Body of pancreas (tissue), 4 donors: Measurements from ENCODE around the gene FAM72C.
"Not testable (repeated sequence)": the region's sequence is repeated elsewhere in the genome, so short reads cannot be mapped to it uniquely, and the experiment has no call there.

Experiments used
- POLR2A ChIP-seq, 3 donors: fragments of 450-650 bp; IDR thresholded peaks; one replicate each; pipeline ENCODE4 v1.6.1; 2016; ENCODE audit warnings: antibody characterized with exemption in 3 of 3, mild to moderate bottlenecking in 2 of 3
- TF ChIP-seq, protein P1 (sequence below), 7 experiments: fragments of 450-650 bp in 4 of 7; fragments of 200-600 bp in 3 of 7; sonication (generic) in 3 of 7; IDR thresholded peaks; one replicate each; pipeline ENCODE4 v1.5.1; 2016 to 2019; ENCODE audit warnings: antibody characterized with exemption in 7 of 7

DNA sequence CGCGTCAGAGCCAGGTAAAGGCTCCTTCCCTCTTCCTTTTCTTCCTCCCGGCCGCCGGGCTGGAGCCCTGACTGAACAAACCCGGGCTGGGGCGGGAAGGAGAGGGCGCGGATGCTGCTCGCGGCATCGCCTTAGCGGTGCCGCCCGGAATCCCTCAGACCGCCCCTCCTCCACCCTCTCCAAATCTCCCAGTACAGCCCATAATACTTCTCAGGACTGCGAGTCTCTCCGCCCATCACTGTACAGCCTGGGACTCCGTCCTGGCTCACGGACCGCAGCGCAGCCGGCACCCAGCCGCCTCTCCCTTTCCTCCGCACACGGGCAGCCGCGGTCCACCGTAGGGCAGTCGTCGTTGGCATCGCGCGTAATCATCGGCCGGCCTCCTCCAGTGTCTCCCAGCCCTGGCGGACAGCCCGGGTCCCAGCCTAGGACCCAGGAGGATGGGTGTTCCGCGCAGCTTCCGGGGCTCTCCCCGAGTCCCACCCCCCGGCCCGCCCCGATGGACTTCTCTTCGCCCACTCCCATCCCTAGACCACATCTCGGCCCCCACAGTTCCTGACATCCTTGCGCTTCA, 1.1 kb upstream of the FAM72C start:
- not testable (repeated sequence) for TF ChIP-seq POLR2A (IDR thresholded peaks at IDR 0.05)
- TF ChIP-seq, protein P1, sequence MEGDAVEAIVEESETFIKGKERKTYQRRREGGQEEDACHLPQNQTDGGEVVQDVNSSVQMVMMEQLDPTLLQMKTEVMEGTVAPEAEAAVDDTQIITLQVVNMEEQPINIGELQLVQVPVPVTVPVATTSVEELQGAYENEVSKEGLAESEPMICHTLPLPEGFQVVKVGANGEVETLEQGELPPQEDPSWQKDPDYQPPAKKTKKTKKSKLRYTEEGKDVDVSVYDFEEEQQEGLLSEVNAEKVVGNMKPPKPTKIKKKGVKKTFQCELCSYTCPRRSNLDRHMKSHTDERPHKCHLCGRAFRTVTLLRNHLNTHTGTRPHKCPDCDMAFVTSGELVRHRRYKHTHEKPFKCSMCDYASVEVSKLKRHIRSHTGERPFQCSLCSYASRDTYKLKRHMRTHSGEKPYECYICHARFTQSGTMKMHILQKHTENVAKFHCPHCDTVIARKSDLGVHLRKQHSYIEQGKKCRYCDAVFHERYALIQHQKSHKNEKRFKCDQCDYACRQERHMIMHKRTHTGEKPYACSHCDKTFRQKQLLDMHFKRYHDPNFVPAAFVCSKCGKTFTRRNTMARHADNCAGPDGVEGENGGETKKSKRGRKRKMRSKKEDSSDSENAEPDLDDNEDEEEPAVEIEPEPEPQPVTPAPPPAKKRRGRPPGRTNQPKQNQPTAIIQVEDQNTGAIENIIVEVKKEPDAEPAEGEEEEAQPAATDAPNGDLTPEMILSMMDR (IDR thresholded peaks at IDR 0.05), result not testable (repeated sequence)
